Vagina (tissue), 2 donors: ENCODE measurements around the gene SARDH. TPM values are rescaled to one million over a fixed set of nuclear protein-coding genes. Genes with fewer than 3 reads are reported as not detected.

ENCODE experiments used
- DNase-seq, 2 donors: peaks; one replicate each; pipeline ENCODE4 v3.0.0-alpha.2; 2017; ENCODE audit errors: extremely low spot score in 2 of 2
- H3K27ac ChIP-seq: fragments of 200-600 bp; sonication (generic); one replicate; pipeline ENCODE4 v1.5.1; 2019
- H3K27me3 ChIP-seq: fragments of 200-600 bp; sonication (generic); one replicate; pipeline ENCODE4 v1.5.1; 2019
- H3K36me3 ChIP-seq, 2 donors: fragments of 200-600 bp; sonication (generic); one replicate each; pipeline ENCODE4 v1.5.1; 2017 to 2019
- H3K4me1 ChIP-seq: fragments of 200-600 bp; sonication (generic); one replicate; pipeline ENCODE4 v1.5.1; 2019
- H3K4me3 ChIP-seq, 2 donors: fragments of 200-600 bp; sonication (generic); 1 replicate in 1 of 2; 2 replicates in 1 of 2; pipeline ENCODE4 v1.5.1; 2016 to 2019
- H3K9me3 ChIP-seq: fragments of 200-600 bp; sonication (generic); one replicate; pipeline ENCODE4 v1.5.1; 2019
- CTCF ChIP-seq, 3 experiments: fragments of 450-650 bp in 2 of 3; fragments of 200-600 bp in 1 of 3; sonication (generic) in 1 of 3; IDR thresholded peaks; one replicate each; pipeline ENCODE4 v1.5.1; 2017 to 2019; ENCODE audit warnings: antibody characterized with exemption in 3 of 3, mild to moderate bottlenecking in 2 of 3, moderate library complexity in 2 of 3
- POLR2A ChIP-seq, 2 donors: fragments of 450-650 bp; IDR thresholded peaks; one replicate each; pipeline ENCODE4 v1.6.1; 2017; ENCODE audit warnings: antibody characterized with exemption in 2 of 2, mild to moderate bottlenecking in 2 of 2, moderate library complexity in 2 of 2
- POLR2AphosphoS5 ChIP-seq, 2 donors: sonication (generic); formaldehyde crosslinking; IDR thresholded peaks; one replicate each; pipeline ENCODE4 v1.9.0; 2017; ENCODE audit warnings: antibody characterized with exemption in 2 of 2, mild to moderate bottlenecking in 2 of 2, low read depth in 1 of 2; ENCODE audit not compliant: insufficient read depth in 1 of 2
- intact Hi-C: fragments of 100-400 bp; cut with DNase I; formaldehyde crosslinking; loops from one replicate; pipeline ENCODE4 v1.15.1; 2023
- total RNA-seq: library from RNA; depleted of rRNA; stranded (reverse); fragments of >200 nt; gene quantifications from one replicate; pipeline ENCODE4 v1.2.3, GENCODE V29; 2016

The SARDH gene
- total RNA-seq, 1 donor from 2014 or later: 2.0 TPM

DNA sequence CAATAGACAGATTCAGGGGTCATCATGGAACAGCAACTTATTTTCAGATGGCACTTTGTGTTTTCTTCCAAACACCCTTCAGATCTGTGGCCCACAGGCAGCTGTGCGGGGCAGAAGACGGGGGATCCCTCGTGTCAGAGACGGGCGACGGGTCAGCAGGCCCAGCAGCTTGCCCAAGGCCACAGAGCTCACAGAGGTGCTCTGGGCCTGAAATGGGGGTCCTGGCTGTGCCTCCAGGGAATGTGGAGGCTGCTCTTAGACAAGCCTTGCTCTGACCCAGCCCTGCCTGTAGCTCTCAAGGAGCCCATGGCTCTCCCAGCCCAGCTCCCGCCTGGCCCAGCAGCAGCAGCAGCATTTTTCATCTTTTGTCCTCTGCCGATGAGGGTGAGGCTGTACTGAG is 40.9 kb upstream of the SARDH start:
- Histone ChIP-seq H3K36me3 (peaks cover 0 to 20% of the 10 kb centered on the region in 2 donors), H3K27ac (no peak overlapping the region), H3K4me3 (no peak overlapping the region), H3K4me1 (no peaks in the 10 kb centered on the region), H3K9me3 (no peaks in the 10 kb centered on the region), H3K27me3 (no peaks in the 10 kb centered on the region)
- intact Hi-C loops: no loop called here
- TF ChIP-seq POLR2A (IDR thresholded peaks at IDR 0.05) (no peak), CTCF (IDR thresholded peaks at IDR 0.05) (no peak)
- no peak for DNase-seq

GRCh38 chr9:133778336-133779013 is 40.3 kb upstream of the SARDH start:
- H3K4me3 ChIP-seq: no peak overlapping the region
- TF ChIP-seq POLR2AphosphoS5 (IDR thresholded peaks at IDR 0.05; ENCODE audit: insufficient read depth in 1 of 2, low read depth in 1 of 2): no peak
- no peak for TF ChIP-seq POLR2A (IDR thresholded peaks at IDR 0.05)
- no peak for TF ChIP-seq CTCF (IDR thresholded peaks at IDR 0.05)
- H3K36me3 ChIP-seq: peaks cover 0 to 26% of the 10 kb centered on the region in 2 donors
- H3K9me3 ChIP-seq: no peaks in the 10 kb centered on the region
- no peak overlapping the region for H3K27ac ChIP-seq
- intact Hi-C loops: no loop called here
- no peak for DNase-seq
- no peaks in the 10 kb centered on the region for H3K27me3 ChIP-seq
- H3K4me1 ChIP-seq: no peaks in the 10 kb centered on the region

- Histone ChIP-seq H3K36me3 (peaks cover 0 to 27% of the 10 kb centered on the region in 2 donors), H3K4me3 (no peak overlapping the region), H3K27ac (no peak overlapping the region), H3K9me3 (no peaks in the 10 kb centered on the region), H3K27me3 (no peaks in the 10 kb centered on the region), H3K4me1 (no peaks in the 10 kb centered on the region)
- TF ChIP-seq CTCF (IDR thresholded peaks at IDR 0.05) (no peak), POLR2AphosphoS5 (IDR thresholded peaks at IDR 0.05; ENCODE audit: insufficient read depth in 1 of 2, low read depth in 1 of 2) (no peak), POLR2A (IDR thresholded peaks at IDR 0.05) (no peak)
- no peak for DNase-seq
- intact Hi-C loops: no loop called here
Observed at GRCh38 chr9:133777871-133778270, 39.7 kb upstream of the SARDH start.

DNA sequence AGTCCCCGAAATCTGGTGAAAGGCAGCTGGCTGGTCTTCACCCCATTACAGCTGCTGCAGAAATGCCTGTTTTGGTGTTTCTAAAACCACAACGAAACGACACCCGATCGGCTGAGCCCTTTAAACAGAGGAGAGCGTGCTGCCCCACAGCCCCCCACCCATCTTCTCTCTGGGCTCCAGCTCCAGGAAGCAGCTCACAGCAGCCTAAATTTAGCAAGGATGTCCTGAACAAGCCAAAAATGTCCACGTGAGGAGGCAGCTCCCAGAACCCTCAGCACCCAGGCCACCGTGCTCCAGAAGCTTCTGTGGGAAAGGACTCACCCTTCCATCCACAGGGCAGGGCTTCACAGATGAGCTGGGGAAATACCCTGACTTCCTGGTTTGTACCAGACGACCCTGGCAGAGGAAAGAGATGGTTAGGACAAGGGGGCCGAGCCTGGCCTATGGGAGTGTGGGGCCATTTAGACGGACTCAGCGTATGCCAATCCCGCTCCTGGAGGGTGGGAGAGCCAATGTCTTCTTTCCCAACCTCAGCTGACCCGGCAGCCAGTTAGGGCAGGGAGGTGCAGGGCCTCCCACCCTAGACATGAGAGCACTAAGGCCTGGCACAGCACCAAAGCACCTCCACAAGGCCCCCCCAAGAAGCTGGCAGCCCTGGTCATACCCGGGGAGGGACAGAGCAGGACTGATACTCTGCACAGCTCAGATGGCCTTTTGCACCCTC is 39.1 kb upstream of the SARDH start:
- Histone ChIP-seq H3K9me3 (no peaks in the 10 kb centered on the region), H3K4me1 (no peaks in the 10 kb centered on the region), H3K27ac (no peak overlapping the region), H3K27me3 (no peaks in the 10 kb centered on the region), H3K4me3 (no peak overlapping the region), H3K36me3 (peaks cover 0 to 27% of the 10 kb centered on the region in 2 donors)
- TF ChIP-seq CTCF (IDR thresholded peaks at IDR 0.05) (no peak), POLR2A (IDR thresholded peaks at IDR 0.05) (no peak), POLR2AphosphoS5 (IDR thresholded peaks at IDR 0.05; ENCODE audit: insufficient read depth in 1 of 2, low read depth in 1 of 2) (no peak)
- DNase-seq: no peak
- intact Hi-C loops: no loop called here
